Endothelial cell of umbilical vein (primary cell): ENCODE measurements around the gene HECA. TPM values are rescaled to one million over a fixed set of nuclear protein-coding genes. Genes with fewer than 3 reads are reported as not detected.
"Not testable (repeated sequence)": the region's sequence is repeated elsewhere in the genome, so short reads cannot be mapped to it uniquely, and the experiment has no call there.

Source experiments
- BruUV-seq: library from RNA; stranded (reverse); fragments of 400-500 nt; replicated peaks from 2 replicates; lab custom pipeline; 2021; lab: Mats Ljungman, UMichigan
- CTCF ChIA-PET: fragments of 300-600, 350-600 bp; sonication (Branson Sonifier 250); formaldehyde crosslinking; loops from one replicate; lab custom pipeline; 2021; ENCODE audit warnings: antibody characterized with exemption, inconsistent platforms; lab: Charles Lee
- POLR2A ChIA-PET: fragments of 300-600, 350-600 bp; sonication (Branson Sonifier 250); formaldehyde crosslinking; loops from one replicate; lab custom pipeline; 2021; ENCODE audit warnings: antibody characterized with exemption, inconsistent platforms; lab: Charles Lee
- DNase-seq: peaks from one replicate; pipeline ENCODE4 v3.0.0-alpha.2; 2011; ENCODE audit warnings: low read depth, low spot score
- FAIRE-seq: peaks from 2 replicates; lab custom pipeline; 2011; peaks lifted over from hg19 to GRCh38; lab: Jason Lieb, UNC
- H2AFZ ChIP-seq: 2 replicates; pipeline ENCODE4 v1.6.0; 2012; ENCODE audit warnings: low read depth, low read length, control low read depth, inconsistent platforms
- H3K27ac ChIP-seq: 2 replicates; pipeline ENCODE4 v1.5.1; 2011; ENCODE audit warnings: low read depth, mild to moderate bottlenecking, control low read depth, low read length, moderate library complexity; ENCODE audit not compliant: insufficient read depth
- H3K27me3 ChIP-seq, 2 experiments: 2 replicates each; pipeline versions ENCODE4 v1.6.0 to v1.6.1; 2011; ENCODE audit warnings: low read length in 2 of 2, mixed read lengths in 1 of 2; ENCODE audit not compliant: control insufficient read depth in 2 of 2, insufficient read depth in 2 of 2
- H3K36me3 ChIP-seq, 2 experiments: 2 replicates in 1 of 2; 3 replicates in 1 of 2; pipeline ENCODE4 v1.5.1; 2011; ENCODE audit warnings: low read length in 2 of 2, mild to moderate bottlenecking in 1 of 2, moderate library complexity in 1 of 2; ENCODE audit not compliant: control insufficient read depth in 2 of 2, insufficient read depth in 2 of 2; ENCODE audit errors: extremely low read depth in 1 of 2
- H3K4me1 ChIP-seq: 3 replicates; pipeline ENCODE4 v1.5.1; 2011; ENCODE audit warnings: mild to moderate bottlenecking, low read length; ENCODE audit not compliant: control insufficient read depth, insufficient read depth; ENCODE audit errors: extremely low read depth
- H3K4me2 ChIP-seq: 2 replicates; pipeline ENCODE4 v1.6.1; 2011; ENCODE audit warnings: low read length, control low read depth, mixed read lengths; ENCODE audit not compliant: insufficient read depth
- H3K4me3 ChIP-seq, 3 experiments: fragments of 200-600 bp in 1 of 3; sonication (generic), shearing (Covaris generic) in 1 of 3; replicated peaks in 1 of 3; 2 replicates each; pipeline ENCODE4 v1.5.1; 2011 to 2016; ENCODE audit warnings: control low read depth in 3 of 3, low read length in 3 of 3, mild to moderate bottlenecking in 2 of 3, inconsistent platforms in 1 of 3, low read depth in 1 of 3, moderate library complexity in 1 of 3; ENCODE audit not compliant: insufficient read depth in 1 of 3
- H3K79me2 ChIP-seq: 2 replicates; pipeline ENCODE4 v1.6.0; 2012; ENCODE audit warnings: low read length, inconsistent platforms; ENCODE audit not compliant: control insufficient read depth, insufficient read depth
- H3K9ac ChIP-seq: replicated peaks from 2 replicates; pipeline ENCODE3; 2011; ENCODE audit warnings: low read length, control low read depth; ENCODE audit not compliant: insufficient read depth; ENCODE audit errors: extremely low read depth
- H3K9me1 ChIP-seq: replicated peaks from 3 replicates; pipeline ENCODE4 v1.6.0; 2011; ENCODE audit warnings: mild to moderate bottlenecking, low read length; ENCODE audit not compliant: control insufficient read depth, insufficient read depth; ENCODE audit errors: extremely low read depth
- H3K9me3 ChIP-seq: replicated peaks from 2 replicates; pipeline ENCODE4 v1.5.1; 2012; ENCODE audit warnings: low read length, inconsistent platforms; ENCODE audit not compliant: control insufficient read depth, insufficient read depth
- H4K20me1 ChIP-seq: replicated peaks from 2 replicates; pipeline ENCODE3; 2011; ENCODE audit warnings: mild to moderate bottlenecking, low read length; ENCODE audit not compliant: control insufficient read depth, insufficient read depth; ENCODE audit errors: extremely low read depth
- CTCF ChIP-seq, 2 donors: IDR thresholded peaks; 1 replicate in 1 of 2; 2 replicates in 1 of 2; pipeline ENCODE4 v1.5.1; 2011; ENCODE audit warnings: low read length in 2 of 2, mild to moderate bottlenecking in 2 of 2, moderate library complexity in 2 of 2, control low read depth in 1 of 2, inconsistent platforms in 1 of 2, low read depth in 1 of 2; ENCODE audit not compliant: insufficient read depth in 1 of 2; ENCODE audit errors: extremely low read depth in 1 of 2
- EZH2 ChIP-seq: IDR thresholded peaks from 2 replicates; pipeline ENCODE4 v1.6.1; 2012; ENCODE audit warnings: borderline replicate concordance, low read depth, mild to moderate bottlenecking, moderate library complexity, low read length, inconsistent platforms; ENCODE audit not compliant: severe bottlenecking
- FOS ChIP-seq: IDR thresholded peaks from 2 replicates; pipeline ENCODE4 v1.6.1; 2011; ENCODE audit warnings: mild to moderate bottlenecking, low read length, moderate library complexity, borderline replicate concordance; ENCODE audit not compliant: insufficient read depth
- GATA2 ChIP-seq: IDR thresholded peaks from 2 replicates; pipeline ENCODE4 v1.7.0; 2011; ENCODE audit warnings: low read depth, mild to moderate bottlenecking, moderate library complexity, mixed read lengths, low read length; ENCODE audit not compliant: insufficient read length, insufficient read depth
- JUN ChIP-seq: IDR thresholded peaks from 2 replicates; pipeline ENCODE4 v1.6.1; 2011; ENCODE audit warnings: borderline replicate concordance, low read depth; ENCODE audit not compliant: insufficient read length, insufficient read depth
- MAX ChIP-seq: IDR thresholded peaks from 2 replicates; pipeline ENCODE4 v1.6.1; 2011; ENCODE audit not compliant: insufficient read depth, insufficient read length
- MYC ChIP-seq: IDR thresholded peaks from one replicate; pipeline ENCODE4 v1.6.1; 2011; ENCODE audit warnings: mild to moderate bottlenecking, low read depth, low read length
- POLR2A ChIP-seq: IDR thresholded peaks from 2 replicates; pipeline ENCODE4 v1.6.1; 2012; ENCODE audit warnings: low read depth, mild to moderate bottlenecking, control low read depth, low read length
- POLR2AphosphoS5 ChIP-seq: IDR thresholded peaks from 2 replicates; pipeline ENCODE4 v1.6.1; 2012; ENCODE audit warnings: low read depth, mild to moderate bottlenecking, control low read depth, low read length, moderate library complexity; ENCODE audit not compliant: insufficient read depth
- dilution Hi-C: fragments of 300-500 bp; cut with MboI; formaldehyde crosslinking; loops from one replicate; pipeline ENCODE4 v1.15.0; 2019; ENCODE audit warnings: low sequenced_read_pairs; ENCODE audit not compliant: extremely low pct_ligation_motif_present
- intact Hi-C: fragments of 100-400 bp; cut with micrococcal nuclease; formaldehyde crosslinking; loops from one replicate; pipeline ENCODE4 v1.10.0; 2022
- polyA plus RNA-seq, 4 experiments: library from polyadenylated mRNA; depleted of rRNA in 3 of 4; stranded (reverse) in 3 of 4; unstranded in 1 of 4; fragments of >200 nt; gene quantifications; 2 replicates each; pipeline versions ENCODE4 v1.2.1 to v1.2.3, GENCODE V29; 2011 to 2012; ENCODE audit warnings: missing spikeins in 1 of 4
- total RNA-seq: library from RNA; stranded (reverse); gene quantifications from 2 replicates; pipeline ENCODE4 v1.2.3, GENCODE V29; 2021

Gene HECA
- total and polyA plus RNA-seq, 2 donors (not counting 3 experiments of a cell fraction or from before 2014, with no cell fraction given): 5.8 to 16.7 TPM

- dilution Hi-C loops: no loop called here
- Histone ChIP-seq H3K36me3 (no peaks in the 10 kb centered on the region), H3K4me1 (peaks cover 3% of the 10 kb centered on the region), H3K27me3 (no peaks in the 10 kb centered on the region), H4K20me1 (no peaks in the 10 kb centered on the region), H3K27ac (no peak overlapping the region), H3K79me2 (no peaks in the 10 kb centered on the region), H3K4me2 (no peak overlapping the region), H3K9me3 (no peaks in the 10 kb centered on the region), H3K9me1 (no peaks in the 10 kb centered on the region), H3K9ac (no peak overlapping the region), H2AFZ (peak overlapping the region; percentile 88), H3K4me3 (no peak overlapping the region)
- intact Hi-C loops: loop anchor here (1.0 to 5.0 kb wide), 6 partner anchors 31 to 402 kb away; no protein-coding TSS in a partner anchor
- DNase-seq (no peak), FAIRE-seq (no peak)
- ChIA-PET POLR2A (interaction anchor here (1.1 kb wide), 1 partner anchor 145 kb away, joined by 3 read pairs; no protein-coding TSS in a partner anchor), CTCF (interaction anchor here (0.6 to 6.1 kb wide), 47 partner anchors 9 to 1702 kb away, joined by 3 to 258 read pairs (median 4); partner anchors contain the start of genes CITED2 and TXLNB)
- TF ChIP-seq POLR2AphosphoS5: no peak
- TF ChIP-seq CTCF (IDR thresholded peaks at IDR 0.05; ENCODE audit: extremely low read depth in 1 of 2, insufficient read depth in 1 of 2, low read depth in 1 of 2, low read length in 2 of 2): no peak
- TF ChIP-seq MAX: no peak
- TF ChIP-seq MYC: no peak
- TF ChIP-seq FOS: no peak
- no peak for TF ChIP-seq JUN
- TF ChIP-seq POLR2A: no peak
- TF ChIP-seq EZH2: no peak
- TF ChIP-seq GATA2: no peak
- no TSS peak for BruUV-seq
Measured at GRCh38 chr6:139219746-139220145, 84.9 kb downstream of the HECA start.

DNA sequence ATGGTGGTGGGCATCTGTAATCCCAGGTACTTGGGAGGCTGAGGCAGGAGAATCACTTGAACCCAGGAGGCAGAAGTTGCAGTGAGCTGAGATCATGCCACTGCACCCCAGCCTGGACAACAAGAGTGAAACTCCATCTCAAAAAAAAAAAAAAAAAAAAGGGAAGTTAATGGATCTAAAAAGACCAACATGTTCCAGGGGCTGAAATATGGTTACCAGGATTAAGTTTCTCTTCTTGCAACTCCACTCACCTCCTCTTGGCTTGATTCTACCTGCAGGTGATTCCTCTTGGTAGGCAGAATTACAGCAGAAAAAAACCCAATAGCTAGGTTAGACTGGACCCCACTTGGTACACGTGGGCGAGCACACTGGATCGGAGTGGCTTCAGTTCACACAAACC lies 93.5 kb downstream of the HECA start:
- H3K36me3 ChIP-seq, H3K9ac ChIP-seq, DNase-seq, H3K4me3 ChIP-seq, H4K20me1 ChIP-seq, POLR2A ChIA-PET, H3K9me3 ChIP-seq, intact Hi-C loops, H3K9me1 ChIP-seq, H2AFZ ChIP-seq, H3K27me3 ChIP-seq, H3K79me2 ChIP-seq, FAIRE-seq, dilution Hi-C loops, BruUV-seq, H3K4me2 ChIP-seq, H3K4me1 ChIP-seq, H3K27ac ChIP-seq: not testable (repeated sequence)
- CTCF ChIA-PET: interaction anchor here (0.5 to 2.6 kb wide), 4 partner anchors 9 to 238 kb away, joined by 3 to 33 read pairs (median 5); no protein-coding TSS in a partner anchor
